Testis (tissue), 3 donors: ENCODE data around the gene SLC35B1. TPM values are rescaled to one million over a fixed set of nuclear protein-coding genes. Genes with fewer than 3 reads are reported as not detected.

Source experiments
- DNase-seq: peaks from one replicate; pipeline ENCODE4 v3.0.0-alpha.2; 2019
- H3K27ac ChIP-seq, 2 donors: fragments of 200-600 bp; sonication (generic); one replicate each; pipeline ENCODE4 v1.5.1; 2019
- H3K27me3 ChIP-seq: fragments of 200-600 bp; sonication (generic); one replicate; pipeline ENCODE4 v1.5.1; 2019
- H3K36me3 ChIP-seq: fragments of 200-600 bp; sonication (generic); one replicate; pipeline ENCODE4 v1.5.1; 2017; ENCODE audit warnings: low read depth; ENCODE audit errors: missing control alignments
- H3K4me1 ChIP-seq: fragments of 200-600 bp; sonication (generic); one replicate; pipeline ENCODE4 v1.5.1; 2019
- H3K4me3 ChIP-seq, 2 donors: fragments of 200-600 bp; sonication (generic); one replicate each; pipeline ENCODE4 v1.5.1; 2017 to 2019
- H3K9me3 ChIP-seq: fragments of 200-600 bp; sonication (generic); one replicate; pipeline ENCODE4 v1.5.1; 2017
- CTCF ChIP-seq, 3 experiments: fragments of 450-650 bp in 2 of 3; fragments of 200-600 bp in 1 of 3; sonication (generic) in 1 of 3; IDR thresholded peaks; one replicate each; pipeline ENCODE4 v1.5.1; 2016 to 2019; ENCODE audit warnings: antibody characterized with exemption in 3 of 3, mild to moderate bottlenecking in 2 of 3, moderate library complexity in 1 of 3
- POLR2A ChIP-seq: fragments of 450-650 bp; IDR thresholded peaks from one replicate; pipeline ENCODE4 v1.6.1; 2017; ENCODE audit warnings: antibody characterized with exemption, mild to moderate bottlenecking, moderate library complexity
- WGBS, 2 donors: methylation state at CpG; one replicate each; pipeline ENCODE4 v1.1.5; 2018; 5-methylcytosine and 5-hydroxymethylcytosine counted together
- intact Hi-C: fragments of 100-400 bp; cut with DNase I; formaldehyde crosslinking; loops from one replicate; pipeline ENCODE4 v1.15.1; 2023; ENCODE audit warnings: low total_unique reads
- polyA plus RNA-seq: library from polyadenylated mRNA; stranded (reverse); fragments of 350-450 nt; fragmentation: Illumina TruSeq; extraction: RNeasy Lipid Tissue Mini Kit (QIAGEN cat#74804); gene quantifications from one replicate; pipeline ENCODE4 v1.2.3, GENCODE V29; 2014; ENCODE audit warnings: low read depth, low replicate concordance; ENCODE audit not compliant: insufficient read depth
- total RNA-seq, 2 donors: library from RNA; depleted of rRNA; stranded (reverse); fragments of >200 nt; gene quantifications; one replicate each; pipeline ENCODE4 v1.2.3, GENCODE V29; 2016

SLC35B1 gene
- total and polyA plus RNA-seq, 3 donors from 2014 or later, result 39.9 to 66.3 (median 45.4) TPM

DNA sequence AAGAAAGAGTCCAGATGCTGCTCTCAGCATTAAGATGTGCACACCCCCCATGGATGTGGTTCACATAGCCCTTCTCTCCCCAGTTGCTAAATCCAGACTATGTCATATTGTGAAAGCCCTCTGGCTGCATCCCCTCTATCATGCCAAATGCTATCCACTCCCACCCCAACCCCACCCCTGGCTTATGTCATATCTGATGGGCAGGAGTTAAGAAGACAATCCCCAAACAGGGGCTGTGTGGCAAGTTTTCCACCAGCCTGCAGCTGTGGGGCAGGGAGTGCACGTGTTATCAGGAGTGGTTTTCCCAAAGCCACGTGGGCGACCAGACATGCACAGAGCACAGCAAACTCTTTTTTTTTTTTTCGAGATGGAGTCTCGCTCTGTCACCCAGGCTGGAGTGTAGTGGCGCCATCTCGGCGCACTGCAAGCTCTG lies 46.2 kb upstream of the SLC35B1 start:
- intact Hi-C loops, result no loop called here
- H3K9me3 ChIP-seq, result no peaks in the 10 kb centered on the region
- no peak for DNase-seq
- H3K4me1 ChIP-seq, result peaks cover 12% of the 10 kb centered on the region
- H3K27me3 ChIP-seq, result no peaks in the 10 kb centered on the region
- no peaks in the 10 kb centered on the region for H3K36me3 ChIP-seq
- no peak overlapping the region for H3K4me3 ChIP-seq
- no peak overlapping the region for H3K27ac ChIP-seq
- WGBS, 2 donors, result 61 to 68% methylated on average over 6 to 8 of the region's 8 CpGs
- TF ChIP-seq CTCF (IDR thresholded peaks at IDR 0.05), result no peak
- no peak for TF ChIP-seq POLR2A

DNA sequence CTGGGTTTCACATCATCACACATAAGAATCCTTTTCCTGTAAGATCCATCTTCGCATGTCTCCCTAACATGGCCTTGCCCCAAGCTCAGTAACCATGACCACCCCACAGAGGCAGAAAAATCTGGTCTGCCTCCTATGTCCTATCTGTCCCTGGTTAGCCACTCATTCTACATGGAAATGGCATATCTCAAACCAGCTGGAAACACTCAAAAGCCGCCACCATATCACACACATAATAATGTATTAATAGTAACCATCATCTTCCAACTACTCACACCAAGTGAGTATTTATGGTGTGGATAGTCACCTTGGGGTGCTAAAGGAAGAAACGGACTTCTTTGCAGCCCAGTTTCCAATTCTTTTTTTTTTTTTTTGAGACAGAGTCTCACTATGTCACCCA lies 44.7 kb upstream of the SLC35B1 start:
- intact Hi-C loops, result no loop called here
- H3K9me3 ChIP-seq, result no peaks in the 10 kb centered on the region
- 80 to 92% methylated on average over 3 of the region's 3 CpGs for WGBS, 2 donors
- TF ChIP-seq CTCF (IDR thresholded peaks at IDR 0.05) (no peak), POLR2A (no peak)
- H3K36me3 ChIP-seq, result no peaks in the 10 kb centered on the region
- H3K27ac ChIP-seq, result no peak overlapping the region
- peaks cover 12% of the 10 kb centered on the region for H3K4me1 ChIP-seq
- H3K4me3 ChIP-seq, result no peak overlapping the region
- DNase-seq, result no peak
- no peaks in the 10 kb centered on the region for H3K27me3 ChIP-seq

GRCh38 chr17:49749730-49750129 lies 42.0 kb upstream of the SLC35B1 start:
- intact Hi-C loops, result no loop called here
- Histone ChIP-seq H3K27me3 (no peaks in the 10 kb centered on the region), H3K27ac (no peak overlapping the region), H3K36me3 (no peaks in the 10 kb centered on the region), H3K4me1 (peaks cover 3% of the 10 kb centered on the region), H3K9me3 (no peaks in the 10 kb centered on the region), H3K4me3 (no peak overlapping the region)
- no peak for DNase-seq
- TF ChIP-seq POLR2A (no peak), CTCF (IDR thresholded peaks at IDR 0.05) (no peak)
- 89 to 100% methylated on average over 3 of the region's 3 CpGs for WGBS, 2 donors

DNA sequence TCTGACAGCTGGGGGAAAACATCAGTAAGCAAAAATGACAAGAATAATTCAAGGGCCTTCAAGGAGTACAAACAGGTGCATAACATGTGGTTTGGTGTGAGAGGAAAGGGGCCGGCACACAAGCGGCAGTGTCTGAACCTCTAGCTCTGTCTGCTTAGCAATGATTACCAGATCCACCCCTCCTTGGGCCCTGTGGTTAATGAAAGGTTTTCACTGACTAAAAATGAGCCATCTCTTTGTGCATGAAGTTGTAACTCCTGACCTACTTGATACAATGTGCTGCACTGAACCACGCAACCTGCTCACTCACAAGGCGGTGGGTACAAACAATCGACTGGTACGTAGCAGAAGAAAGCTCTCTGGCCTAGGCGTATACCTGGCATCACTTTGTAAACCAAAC lies 41.0 kb upstream of the SLC35B1 start:
- intact Hi-C loops, result no loop called here
- no peak for DNase-seq
- Histone ChIP-seq H3K36me3 (no peaks in the 10 kb centered on the region), H3K9me3 (no peaks in the 10 kb centered on the region), H3K4me1 (no peaks in the 10 kb centered on the region), H3K27ac (no peak overlapping the region), H3K27me3 (no peaks in the 10 kb centered on the region), H3K4me3 (no peak overlapping the region)
- WGBS, 2 donors, result 77 to 91% methylated on average over 7 of the region's 7 CpGs
- TF ChIP-seq POLR2A, result no peak

GRCh38 chr17:49748223-49748622 lies 40.5 kb upstream of the SLC35B1 start:
- WGBS, 2 donors, result 84 to 86% methylated on average over 3 of the region's 3 CpGs
- intact Hi-C loops, result no loop called here

More at GRCh38 chr17:49748223-49748622, 40.5 kb upstream of the SLC35B1 start:
- no peak for DNase-seq
- H3K27me3 ChIP-seq, result no peaks in the 10 kb centered on the region
- no peak overlapping the region for H3K27ac ChIP-seq
- H3K4me3 ChIP-seq, result no peak overlapping the region
- H3K36me3 ChIP-seq, result no peaks in the 10 kb centered on the region
- no peaks in the 10 kb centered on the region for H3K4me1 ChIP-seq
- H3K9me3 ChIP-seq, result no peaks in the 10 kb centered on the region
- TF ChIP-seq CTCF (IDR thresholded peaks at IDR 0.05), result no peak
- TF ChIP-seq POLR2A, result no peak
